Activated CD8-positive, alpha-beta memory T cell treated with anti-CD3 and anti-CD28 coated beads, Interleukin-2, amount 10 ng/mL, durations not matched to agents 7 days and 5 days (primary cell): ENCODE measurements around the gene C19orf25. TPM values are rescaled to one million over a fixed set of nuclear protein-coding genes. Genes with fewer than 3 reads are reported as not detected.

Experiments
- ATAC-seq: fragments of 150-1000 bp; cut with Tn5 transposase; one replicate; pipeline ENCODE4 v1.10.0; 2021; ENCODE audit warnings: moderate library complexity
- CTCF ChIA-PET: fragments of 350-600 bp; sonication (Branson Sonifier 250); formaldehyde crosslinking; loops from one replicate; lab custom pipeline; 2021; ENCODE audit warnings: antibody characterized with exemption; lab: Charles Lee
- DNase-seq: peaks from one replicate; pipeline ENCODE4 v3.0.0-alpha.2; 2020
- H3K27ac Mint-ChIP-seq: one replicate; pipeline ENCODE4 v1.8.0; 2021; ENCODE audit warnings: mild to moderate bottlenecking, mixed read lengths
- H3K27me3 Mint-ChIP-seq: one replicate; pipeline ENCODE4 v1.8.0; 2021; ENCODE audit warnings: mixed read lengths
- H3K36me3 Mint-ChIP-seq: one replicate; pipeline ENCODE4 v1.8.0; 2021; ENCODE audit warnings: mild to moderate bottlenecking, mixed read lengths
- H3K4me1 Mint-ChIP-seq: one replicate; pipeline ENCODE4 v1.8.0; 2021; ENCODE audit warnings: mixed read lengths
- H3K4me3 Mint-ChIP-seq: one replicate; pipeline ENCODE4 v1.8.0; 2021; ENCODE audit warnings: mild to moderate bottlenecking, moderate library complexity, mixed read lengths
- H3K9me3 Mint-ChIP-seq: one replicate; pipeline ENCODE4 v1.8.0; 2022; ENCODE audit warnings: low read depth, mixed read lengths
- total RNA-seq, 2 experiments: library from RNA; stranded (reverse); gene quantifications; one replicate each; pipeline ENCODE4 v1.2.3, GENCODE V29; 2021

The C19orf25 gene
- total RNA-seq: 10 to 100 TPM; 43.3 to 48.9 TPM

DNA sequence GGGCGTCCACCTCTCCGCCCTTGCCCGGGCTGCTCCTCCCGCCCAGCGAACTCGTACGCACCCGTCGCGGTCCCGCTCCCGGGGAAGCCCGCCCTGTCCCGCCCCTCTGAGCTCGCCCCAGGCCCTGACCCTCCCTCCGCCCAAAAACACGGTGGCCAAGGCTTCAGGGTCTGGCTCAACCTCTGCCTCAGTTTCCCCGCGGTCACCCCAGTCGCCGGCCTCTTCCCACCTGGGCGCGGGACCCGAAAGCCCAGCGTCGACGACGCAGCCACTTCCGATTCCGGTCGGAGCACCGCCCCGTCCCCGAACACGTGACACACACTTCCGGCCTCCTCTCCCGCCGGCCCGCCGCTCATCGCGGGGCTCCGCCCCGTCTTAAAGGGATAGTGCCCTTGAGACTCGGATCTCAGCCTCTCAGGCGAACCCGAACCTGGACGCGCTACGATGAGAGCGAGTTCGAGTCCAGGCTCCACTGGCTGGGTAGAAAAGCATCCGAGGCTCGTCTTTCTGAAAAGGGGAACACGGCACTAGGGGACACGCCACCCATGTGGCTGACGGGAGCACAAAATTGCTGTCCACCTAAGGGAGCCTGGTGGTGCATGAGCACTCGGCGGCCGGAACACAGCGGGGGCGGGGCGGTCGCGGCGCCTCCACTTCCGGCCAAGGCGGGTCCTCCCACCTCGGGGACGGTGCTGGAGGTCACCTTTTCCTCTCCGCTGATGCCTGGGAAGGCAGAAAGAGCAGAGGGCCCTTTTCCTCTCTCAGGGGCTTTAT is at the start of gene C19orf25:
TSS of gene C19orf25 (minus strand) at position 282 of the 774 bp plus-strand sequence. CDS start 312 bp downstream, outside the sequence.
- Mint-ChIP-seq H3K27ac (peak within 1 kb of the TSS; percentile 91), H3K36me3 (peaks cover 2% of the 10 kb centered on the region), H3K4me1 (peaks cover 17% of the 10 kb centered on the region), H3K9me3 (no peaks in the 10 kb centered on the region), H3K27me3 (no peaks in the 10 kb centered on the region), H3K4me3 (peak within 1 kb of the TSS; percentile 87)
- CTCF ChIA-PET: interaction anchor here (0.9 kb wide), 1 partner anchor 11 kb away, joined by 3 read pairs; the partner anchor contains the start of gene PCSK4
- ATAC-seq (peak; percentile 96), DNase-seq (peak; percentile 97)

DNA sequence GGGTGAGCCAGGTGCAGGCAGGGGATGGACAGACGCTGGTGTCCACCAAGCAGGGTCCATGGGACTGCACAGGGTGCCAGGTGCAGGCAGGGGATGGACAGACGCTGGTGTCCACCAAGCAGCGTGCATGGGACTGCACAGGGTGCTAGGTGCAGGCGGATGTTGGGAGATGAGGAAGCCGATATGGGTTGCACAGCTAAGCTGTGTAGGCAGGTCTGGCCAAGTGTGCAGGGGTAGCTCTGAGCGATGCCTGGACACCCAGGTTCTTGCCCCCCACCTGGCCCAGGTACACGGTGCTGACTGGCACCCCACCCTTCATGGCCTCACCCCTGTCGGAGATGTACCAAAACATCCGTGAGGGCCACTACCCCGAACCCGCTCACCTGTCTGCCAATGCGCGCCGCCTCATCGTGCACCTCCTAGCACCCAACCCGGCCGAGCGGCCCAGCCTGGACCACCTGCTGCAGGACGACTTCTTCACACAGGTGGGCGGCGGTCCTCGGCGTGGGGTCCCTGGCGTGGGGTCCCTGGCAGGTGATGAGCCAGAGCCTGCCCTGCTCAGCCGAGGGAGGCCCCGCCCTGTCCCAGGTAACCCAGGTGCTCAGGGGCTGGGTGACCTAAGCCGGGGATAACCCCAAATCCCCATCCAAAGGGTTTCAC is 48.8 kb upstream of the C19orf25 start:
- DNase-seq: no peak
- Mint-ChIP-seq H3K9me3 (no peaks in the 10 kb centered on the region), H3K27me3 (peaks cover 21% of the 10 kb centered on the region), H3K36me3 (no peaks in the 10 kb centered on the region), H3K27ac (no peak overlapping the region), H3K4me1 (peaks cover 4% of the 10 kb centered on the region), H3K4me3 (no peak overlapping the region)
- no peak for ATAC-seq
- CTCF ChIA-PET: interaction anchor here (0.9 kb wide), 1 partner anchor 18 kb away, joined by 4 read pairs; no protein-coding TSS in a partner anchor

DNA sequence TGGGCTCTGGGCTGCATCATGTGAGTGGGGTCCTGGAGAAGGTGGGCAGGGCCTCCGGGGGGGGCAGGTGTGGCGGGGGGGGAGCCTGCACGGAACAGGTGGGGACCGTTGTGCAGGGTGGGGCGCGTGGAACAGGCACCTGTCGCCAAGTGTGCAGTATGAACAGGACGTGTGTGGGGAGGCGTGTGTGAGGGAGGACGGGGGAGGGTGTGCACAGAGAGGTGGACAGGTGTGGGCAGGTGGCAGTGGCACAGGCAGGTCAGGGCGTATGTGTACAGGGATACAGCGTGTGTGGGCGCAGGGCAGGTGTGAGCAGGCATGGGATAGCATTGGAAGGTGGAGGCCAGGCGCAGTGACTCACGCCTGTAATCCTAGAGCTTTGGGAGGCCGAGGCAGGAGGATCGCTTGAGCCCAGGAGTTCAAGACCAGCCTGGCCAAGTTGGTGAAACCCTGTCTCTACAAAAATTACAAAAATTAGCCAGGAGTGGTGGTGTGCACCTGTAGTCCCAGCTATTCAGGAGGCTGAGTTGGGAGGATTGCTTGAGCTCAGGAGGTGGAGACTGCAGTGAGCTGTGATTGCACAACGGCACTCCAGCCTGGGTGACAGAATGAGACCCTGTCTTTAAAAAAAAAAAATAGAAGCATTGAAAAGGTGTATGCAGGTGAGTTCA is 48.1 kb upstream of the C19orf25 start:
- H3K36me3 Mint-ChIP-seq: no peaks in the 10 kb centered on the region
- no peaks in the 10 kb centered on the region for H3K9me3 Mint-ChIP-seq
- DNase-seq (no peak), ATAC-seq (no peak)
- H3K4me1 Mint-ChIP-seq: peaks cover 4% of the 10 kb centered on the region
- H3K4me3 Mint-ChIP-seq: no peak overlapping the region
- H3K27ac Mint-ChIP-seq: no peak overlapping the region
- CTCF ChIA-PET: interaction anchor here (0.9 kb wide), 1 partner anchor 19 kb away, joined by 4 read pairs; no protein-coding TSS in a partner anchor
- H3K27me3 Mint-ChIP-seq: peaks cover 21% of the 10 kb centered on the region

DNA sequence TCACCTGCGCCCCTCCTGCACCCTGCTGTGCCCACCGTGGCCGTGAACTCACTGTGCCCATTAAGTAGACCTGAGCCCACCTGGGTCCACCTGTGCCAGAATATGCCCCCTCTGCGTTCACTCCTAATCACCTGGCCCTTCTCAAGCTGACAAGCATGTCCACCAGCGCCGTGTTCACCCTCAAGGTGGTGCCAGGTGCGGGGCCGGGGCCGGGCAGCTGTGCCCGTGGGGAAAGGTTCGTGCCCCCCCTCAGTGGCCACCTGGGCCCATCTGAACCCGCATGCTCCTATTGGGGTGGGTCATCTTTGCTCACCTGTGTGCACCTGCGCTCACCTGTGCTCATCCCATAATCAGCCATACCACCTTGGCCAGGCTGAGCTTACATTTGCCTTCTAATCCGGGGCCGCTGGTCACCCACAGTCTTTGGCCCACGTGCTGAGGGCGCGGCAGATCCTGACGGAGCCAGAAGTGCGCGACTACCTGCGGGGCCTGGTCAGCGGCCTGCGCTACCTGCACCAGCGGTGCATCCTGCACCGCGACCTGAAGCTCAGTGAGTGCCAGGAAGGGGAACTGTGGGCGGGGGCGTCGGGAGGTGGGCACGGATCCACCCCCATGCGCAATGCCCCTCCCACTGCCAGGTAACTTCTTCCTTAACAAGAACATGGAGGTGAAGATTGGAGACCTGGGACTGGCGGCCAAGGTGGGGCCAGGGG is 47.2 kb upstream of the C19orf25 start:
- no peaks in the 10 kb centered on the region for H3K9me3 Mint-ChIP-seq
- H3K36me3 Mint-ChIP-seq: no peaks in the 10 kb centered on the region
- H3K4me1 Mint-ChIP-seq: peaks cover 4% of the 10 kb centered on the region

DNA sequence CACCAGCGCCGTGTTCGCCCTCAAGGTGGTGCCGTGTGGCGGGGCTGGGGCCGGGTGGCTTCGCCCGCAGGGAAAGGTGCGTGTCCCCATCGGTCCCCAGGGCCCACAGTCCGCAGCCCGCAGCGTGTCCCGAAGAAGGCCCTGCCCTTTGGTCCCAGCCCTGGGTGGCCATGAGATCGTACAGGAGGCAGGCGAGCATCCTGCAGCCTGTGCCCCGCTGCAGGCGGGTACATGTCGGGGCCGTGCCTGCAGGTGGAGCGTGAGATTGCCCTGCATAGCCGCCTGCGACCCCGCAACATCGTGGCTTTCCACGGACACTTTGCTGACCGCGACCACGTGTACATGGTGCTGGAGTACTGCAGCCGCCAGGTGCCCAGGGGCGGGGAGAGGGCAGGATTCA is 46.3 kb upstream of the C19orf25 start:
- CTCF ChIA-PET: no interaction called here
- no peaks in the 10 kb centered on the region for H3K9me3 Mint-ChIP-seq
- H3K36me3 Mint-ChIP-seq: no peaks in the 10 kb centered on the region
- no peak for DNase-seq
- peaks cover 4% of the 10 kb centered on the region for H3K4me1 Mint-ChIP-seq
- H3K27me3 Mint-ChIP-seq: peaks cover 24% of the 10 kb centered on the region
- no peak overlapping the region for H3K4me3 Mint-ChIP-seq
- H3K27ac Mint-ChIP-seq: no peak overlapping the region
- no peak for ATAC-seq

More for the DNA sequence above, 47.2 kb upstream of the C19orf25 start:
- ATAC-seq (no peak), DNase-seq (no peak)
- H3K4me3 Mint-ChIP-seq: no peak overlapping the region
- H3K27ac Mint-ChIP-seq: no peak overlapping the region
- peaks cover 24% of the 10 kb centered on the region for H3K27me3 Mint-ChIP-seq
- CTCF ChIA-PET: interaction anchor here (0.6 kb wide), 1 partner anchor 614 kb away, joined by 3 read pairs; no protein-coding TSS in a partner anchor

DNA sequence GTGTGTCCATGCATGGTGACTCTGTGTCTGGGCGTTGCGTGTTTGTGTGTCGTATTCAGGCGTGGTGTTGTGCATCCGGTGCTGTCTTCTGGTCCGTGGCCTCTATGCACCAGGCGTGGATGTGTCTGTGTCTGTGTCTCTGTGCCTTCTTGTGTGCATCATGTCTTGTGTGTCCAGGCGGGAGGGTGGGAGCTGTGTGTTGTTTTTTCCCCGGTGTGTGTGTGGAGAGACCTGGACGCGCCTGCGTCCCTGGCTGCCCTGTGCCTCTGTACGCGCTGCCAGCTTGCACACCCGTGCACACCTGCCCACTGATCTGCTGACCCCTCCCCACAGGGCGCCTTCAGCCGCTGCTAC is 45.9 kb upstream of the C19orf25 start:
- Mint-ChIP-seq H3K27ac (no peak overlapping the region), H3K27me3 (peaks cover 24% of the 10 kb centered on the region), H3K36me3 (no peaks in the 10 kb centered on the region), H3K9me3 (no peaks in the 10 kb centered on the region), H3K4me1 (peaks cover 4% of the 10 kb centered on the region), H3K4me3 (no peak overlapping the region)
- DNase-seq: no peak
- no peak for ATAC-seq
- CTCF ChIA-PET: no interaction called here

DNA sequence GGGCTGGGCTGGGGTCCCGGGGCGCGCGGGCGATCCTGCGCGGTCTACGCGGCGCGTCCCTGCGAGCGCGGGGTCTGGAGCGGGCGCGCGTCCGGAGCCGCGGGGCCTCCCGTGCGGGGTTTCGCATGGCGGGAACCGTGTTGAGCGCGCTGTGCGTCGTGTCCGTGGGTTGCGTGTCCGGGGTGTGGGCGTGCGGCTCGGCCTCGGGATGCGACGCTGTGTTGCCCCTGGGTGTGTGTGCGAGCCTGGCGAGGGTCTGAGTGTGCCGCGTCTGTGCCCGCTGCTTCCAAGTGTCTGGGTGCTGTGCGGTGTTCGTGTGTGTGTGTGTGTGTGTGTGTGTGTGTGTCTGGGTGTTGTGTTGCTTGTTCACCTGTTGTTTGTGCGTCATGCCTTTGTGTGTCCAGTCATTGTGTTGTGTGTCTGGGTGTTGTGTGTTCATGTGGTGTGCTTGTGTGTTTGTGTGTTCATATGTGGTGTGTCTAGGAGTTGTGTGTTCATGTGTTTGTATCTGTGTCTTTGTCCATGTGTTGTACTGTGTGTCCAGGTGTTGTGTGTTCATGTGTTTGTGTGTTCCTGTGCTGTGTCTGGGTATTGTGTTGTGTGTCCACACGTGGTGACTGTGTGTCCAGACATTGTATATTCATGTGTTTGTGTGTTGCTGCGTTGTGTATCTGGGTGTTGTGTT is 45.4 kb upstream of the C19orf25 start:
- DNase-seq (no peak), ATAC-seq (no peak)
- Mint-ChIP-seq H3K4me1 (peaks cover 4% of the 10 kb centered on the region), H3K27me3 (peaks cover 24% of the 10 kb centered on the region), H3K9me3 (no peaks in the 10 kb centered on the region), H3K36me3 (no peaks in the 10 kb centered on the region), H3K27ac (no peak overlapping the region), H3K4me3 (no peak overlapping the region)
- CTCF ChIA-PET: interaction anchor here (0.6 kb wide), 1 partner anchor 700 kb away, joined by 3 read pairs; no protein-coding TSS in a partner anchor

DNA sequence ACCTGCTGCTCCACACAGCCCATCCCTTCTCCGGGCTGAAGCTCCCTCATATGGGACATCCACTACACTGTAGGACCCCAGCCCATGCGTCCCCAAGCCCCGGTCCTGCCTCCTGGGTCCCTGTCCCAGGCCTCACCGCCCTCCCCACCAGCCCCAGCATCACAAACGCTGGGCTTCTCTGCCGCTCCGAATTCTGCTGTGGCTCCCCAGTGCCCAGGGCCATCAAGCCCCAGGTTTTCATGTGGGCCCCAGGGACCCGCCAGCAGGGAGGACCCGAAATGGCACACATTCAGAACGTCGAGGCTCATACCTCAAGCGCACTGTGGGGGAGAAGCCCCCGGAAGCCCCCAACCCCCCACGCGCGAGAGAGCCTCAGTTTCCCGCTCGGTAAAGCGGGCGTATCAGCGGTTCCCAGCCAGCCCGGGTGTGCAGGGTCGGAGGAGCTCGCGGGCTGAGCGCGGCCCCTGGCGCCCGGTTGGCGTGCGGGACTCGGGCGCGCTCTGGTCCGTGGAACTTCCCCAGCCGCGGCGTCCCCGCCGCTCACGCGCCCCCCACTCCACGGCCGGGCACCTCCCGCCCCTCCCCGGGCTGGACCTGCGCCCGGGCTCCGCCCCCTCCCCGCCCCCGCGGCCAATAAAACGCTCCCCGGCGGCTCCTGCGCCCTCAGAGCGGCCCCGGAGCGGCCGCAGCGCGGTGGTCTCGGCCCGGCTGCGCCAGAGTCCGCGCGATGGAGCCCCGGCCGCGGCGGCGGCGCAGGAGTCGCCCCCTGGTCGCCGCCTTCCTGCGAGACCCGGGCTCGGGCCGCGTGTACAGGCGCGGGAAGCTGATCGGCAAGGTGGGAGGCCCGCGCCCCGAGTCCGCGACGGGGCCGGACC is 44.6 kb upstream of the C19orf25 start, which contains the start of gene PLK5:
TSS of gene PLK5 (plus strand) at position 666 of the 875 bp plus-strand sequence. CDS start 2,920 bp downstream, outside the sequence.
- CTCF ChIA-PET: interaction anchor here (0.6 to 1.0 kb wide), 2 partner anchors 23 to 699 kb away, joined by 3 to 4 read pairs; no protein-coding TSS in a partner anchor
- peaks cover 24% of the 10 kb centered on the region for H3K27me3 Mint-ChIP-seq
- DNase-seq (no peak), ATAC-seq (no peak)
- H3K27ac Mint-ChIP-seq: no peak within 1 kb of the TSS
- no peak within 1 kb of the TSS for H3K4me3 Mint-ChIP-seq
- peaks cover 4% of the 10 kb centered on the region for H3K4me1 Mint-ChIP-seq
- no peaks in the 10 kb centered on the region for H3K9me3 Mint-ChIP-seq
- H3K36me3 Mint-ChIP-seq: no peaks in the 10 kb centered on the region

DNA sequence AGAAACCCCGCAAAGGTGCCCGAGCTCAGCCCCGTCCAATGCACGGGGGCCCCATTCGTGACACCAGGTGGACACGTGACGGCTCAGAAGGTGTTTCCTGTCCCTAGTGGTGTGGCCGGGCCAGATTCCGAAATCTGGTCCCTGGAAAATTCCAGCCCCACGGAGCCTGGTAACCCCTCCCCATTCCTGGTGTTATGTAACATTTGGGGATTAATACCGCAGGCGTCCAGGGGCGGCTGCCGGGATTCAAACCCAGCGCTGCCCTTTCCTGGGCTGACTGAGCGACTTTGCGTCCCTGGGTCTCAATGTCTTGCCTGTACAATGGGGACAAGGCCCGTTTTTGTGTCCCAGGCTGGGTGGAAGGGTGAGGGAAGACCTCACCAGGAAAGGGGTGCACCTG is 43.8 kb upstream of the C19orf25 start:
- peaks cover 24% of the 10 kb centered on the region for H3K27me3 Mint-ChIP-seq
- no peaks in the 10 kb centered on the region for H3K9me3 Mint-ChIP-seq
- ATAC-seq: no peak
- CTCF ChIA-PET: interaction anchor here (1.0 kb wide), 1 partner anchor 24 kb away, joined by 4 read pairs; no protein-coding TSS in a partner anchor
- no peak overlapping the region for H3K27ac Mint-ChIP-seq
- no peaks in the 10 kb centered on the region for H3K36me3 Mint-ChIP-seq
- no peak overlapping the region for H3K4me3 Mint-ChIP-seq
- peaks cover 4% of the 10 kb centered on the region for H3K4me1 Mint-ChIP-seq
- no peak for DNase-seq

DNA sequence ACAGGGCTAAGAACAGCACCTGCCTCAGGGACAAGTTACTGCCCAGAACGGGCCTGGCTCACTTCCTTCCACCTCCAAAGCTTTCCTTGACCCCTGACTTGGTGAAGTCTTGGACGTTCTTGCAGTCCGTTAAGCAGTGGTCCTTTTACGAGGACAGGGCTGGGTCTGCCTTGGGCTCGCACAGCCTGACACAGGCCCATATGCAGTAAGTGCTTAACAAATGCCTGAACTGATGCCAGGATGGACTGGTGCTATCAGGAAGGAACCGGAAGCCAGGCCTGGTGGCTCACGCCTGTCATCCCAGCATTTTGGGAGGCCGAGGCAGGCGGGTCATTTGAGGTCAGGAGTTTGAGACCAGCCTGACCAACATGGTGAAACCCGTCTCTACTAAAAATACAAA is 43.0 kb upstream of the C19orf25 start:
- Mint-ChIP-seq H3K27ac (no peak overlapping the region), H3K9me3 (no peaks in the 10 kb centered on the region), H3K27me3 (peaks cover 24% of the 10 kb centered on the region), H3K4me1 (peaks cover 4% of the 10 kb centered on the region), H3K4me3 (no peak overlapping the region), H3K36me3 (no peaks in the 10 kb centered on the region)
- DNase-seq (no peak), ATAC-seq (no peak)
- CTCF ChIA-PET: interaction anchor here (0.6 kb wide), 1 partner anchor 10 kb away, joined by 3 read pairs; no protein-coding TSS in a partner anchor

DNA sequence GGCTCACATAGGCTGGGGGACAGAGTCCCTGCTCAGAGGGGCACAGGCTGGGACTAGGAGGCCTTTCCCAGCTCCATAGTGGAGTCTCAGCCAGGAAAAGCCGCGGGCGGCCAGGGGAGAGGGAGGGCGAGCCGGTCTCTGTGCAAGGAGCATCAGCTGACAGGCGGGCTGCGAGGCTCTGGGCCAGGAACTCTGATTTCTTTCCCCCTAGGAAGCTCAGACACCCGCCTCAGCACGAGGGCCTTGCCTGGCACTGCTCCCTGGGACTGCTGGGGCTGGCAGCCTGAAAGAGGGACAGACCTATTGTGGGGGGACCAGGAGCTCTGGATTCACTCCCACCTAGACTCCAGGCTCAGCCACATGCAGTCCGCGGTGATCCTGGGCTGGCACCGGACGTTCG is 42.6 kb upstream of the C19orf25 start:
- peaks cover 4% of the 10 kb centered on the region for H3K4me1 Mint-ChIP-seq
- no peak overlapping the region for H3K27ac Mint-ChIP-seq
- DNase-seq: no peak
- peaks cover 24% of the 10 kb centered on the region for H3K27me3 Mint-ChIP-seq
- H3K4me3 Mint-ChIP-seq: no peak overlapping the region
- no peak for ATAC-seq
- H3K36me3 Mint-ChIP-seq: no peaks in the 10 kb centered on the region
- no peaks in the 10 kb centered on the region for H3K9me3 Mint-ChIP-seq
- CTCF ChIA-PET: no interaction called here
